GM12874 (cell line): ENCODE data around the gene ZGRF1.
A peak's percentile ranks its signal among the peaks of the same experiment; 100 is the strongest.

ENCODE experiments used
- CTCF ChIP-seq: IDR thresholded peaks from 2 replicates; pipeline ENCODE4 v1.5.1; 2011; ENCODE audit warnings: low read depth, mild to moderate bottlenecking, control low read depth, low read length, moderate library complexity; ENCODE audit not compliant: insufficient read depth

ZGRF1 gene

DNA sequence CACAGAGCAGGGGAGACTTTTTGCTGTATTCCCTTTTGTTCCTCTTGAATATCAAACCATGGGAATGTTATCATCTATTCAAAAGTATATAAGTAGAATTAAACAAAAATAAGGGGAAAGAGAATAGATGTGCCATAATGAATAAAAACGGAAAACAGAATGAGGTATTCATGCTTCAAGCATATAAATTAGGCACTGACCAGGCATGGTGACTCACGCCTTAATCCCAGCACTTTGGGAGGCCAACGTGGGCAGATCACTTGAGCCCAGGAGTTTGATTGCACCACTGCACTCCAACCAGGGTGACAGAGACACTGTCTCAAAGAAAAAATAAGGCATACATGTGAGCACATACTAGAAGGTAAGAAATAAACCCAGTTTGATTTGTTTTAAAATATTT is 104.4 kb downstream of the ZGRF1 start:
- no peak for TF ChIP-seq CTCF

- TF ChIP-seq CTCF: no peak
Measured at GRCh38 chr4:112531146-112531545, 105.6 kb downstream of the ZGRF1 start.

DNA sequence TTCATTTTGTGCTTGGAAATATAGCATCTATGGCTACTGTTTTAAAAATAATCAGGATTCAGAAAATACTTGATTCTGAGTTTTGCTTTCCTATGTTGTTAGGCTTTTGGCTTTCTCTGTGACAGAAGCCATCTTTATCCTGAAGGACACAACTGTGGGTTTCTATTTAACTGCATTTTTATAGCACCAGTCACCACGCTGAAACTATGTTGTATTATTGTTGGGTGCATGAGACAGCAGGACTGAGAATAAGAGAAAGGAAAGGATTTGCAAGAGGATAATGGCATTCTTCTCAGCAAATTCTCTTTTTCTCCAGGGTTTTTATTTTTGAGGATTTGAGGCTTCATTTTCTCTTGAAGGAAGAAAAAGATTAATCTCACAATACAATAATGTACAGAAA is 110.6 kb downstream of the ZGRF1 start:
- TF ChIP-seq CTCF: no peak

DNA sequence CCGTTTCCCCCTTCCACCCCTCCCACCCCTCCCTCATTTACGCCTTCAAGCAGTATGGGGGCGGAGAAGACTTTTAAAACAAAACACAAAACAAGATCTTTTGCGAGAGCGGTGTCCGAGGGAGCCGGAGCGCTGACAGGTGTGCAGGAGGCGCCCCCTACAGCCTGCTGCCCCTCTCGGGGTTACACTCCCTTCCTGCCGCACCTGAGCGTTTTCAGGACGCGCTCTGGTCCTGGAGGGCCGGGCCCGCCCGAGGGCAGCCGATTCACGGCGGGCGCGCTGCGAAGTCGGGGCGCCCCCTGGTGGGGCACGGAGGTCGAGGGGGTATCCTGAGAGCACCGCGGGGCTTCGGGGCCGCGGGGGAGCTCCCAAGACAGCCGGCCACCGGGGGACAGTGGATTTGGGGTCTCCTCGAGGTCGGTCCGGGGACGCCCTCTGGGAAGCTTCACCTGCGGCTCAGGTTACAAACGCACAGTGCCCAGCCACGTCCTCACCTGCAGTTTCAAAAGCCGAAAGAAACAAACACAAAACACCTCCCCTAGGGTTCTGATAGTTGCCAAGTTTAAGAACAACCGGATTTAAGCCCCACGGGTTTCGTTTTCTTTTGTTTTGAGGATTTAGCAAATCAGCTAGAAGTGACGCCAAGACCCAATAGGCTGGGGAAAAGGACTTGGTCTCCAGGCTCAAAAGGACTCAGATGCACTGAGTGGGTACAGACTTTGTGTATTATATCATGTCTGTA is 112.8 kb downstream of the ZGRF1 start:
- TF ChIP-seq CTCF: peak; percentile 93

- TF ChIP-seq CTCF: peak; percentile 61
Measured at GRCh38 chr4:112523008-112523721, 113.5 kb downstream of the ZGRF1 start.

GRCh38 chr4:112521123-112522023 is 115.3 kb downstream of the ZGRF1 start:
- TF ChIP-seq CTCF: no peak

DNA sequence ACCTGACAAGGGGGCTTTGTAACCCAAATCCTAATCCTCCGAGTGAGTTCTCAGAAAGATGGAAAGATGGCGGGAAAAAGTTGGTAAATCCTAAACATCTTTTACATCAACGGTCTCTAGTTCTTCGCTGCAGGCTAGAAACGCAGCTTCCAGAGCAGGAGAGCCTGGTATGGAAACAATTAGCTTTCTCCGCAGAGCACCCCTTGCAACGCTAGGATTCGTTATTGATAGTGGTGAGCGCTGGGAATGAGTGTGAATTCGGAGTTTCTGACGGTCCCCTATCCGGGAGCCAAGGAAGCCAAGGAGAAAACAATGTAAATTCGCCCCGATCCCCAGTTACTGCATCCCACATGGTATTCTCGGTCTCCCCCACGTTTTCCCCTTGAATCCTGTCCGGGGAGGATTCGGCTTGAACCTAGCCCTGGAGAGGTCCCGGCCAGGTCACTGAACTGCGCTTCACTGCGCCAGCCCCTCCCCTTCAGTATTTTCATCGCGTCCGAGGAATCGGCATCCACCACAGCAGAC is 116.0 kb downstream of the ZGRF1 start:
- TF ChIP-seq CTCF: no peak
